SU-DHL-6 (cell line): ENCODE measurements around the gene EVI5.

Experiments
- EZH2phosphoT487 ChIP-seq: fragments of 200-600 bp; sonication (generic), shearing (Covaris generic); conservative IDR thresholded peaks from 2 replicates; pipeline ENCODE4 v1.6.1; 2018; ENCODE audit warnings: mild to moderate bottlenecking, antibody characterized with exemption, low read length, moderate library complexity, mixed read lengths
- TF ChIP-seq, protein P1 (sequence below): fragments of 200-600 bp; sonication (generic); IDR thresholded peaks from one replicate; pipeline ENCODE4 v1.5.1; 2017; ENCODE audit warnings: antibody characterized with exemption, mild to moderate bottlenecking, low read length, moderate library complexity; ENCODE audit not compliant: insufficient read depth, poor library complexity, severe bottlenecking

DNA sequence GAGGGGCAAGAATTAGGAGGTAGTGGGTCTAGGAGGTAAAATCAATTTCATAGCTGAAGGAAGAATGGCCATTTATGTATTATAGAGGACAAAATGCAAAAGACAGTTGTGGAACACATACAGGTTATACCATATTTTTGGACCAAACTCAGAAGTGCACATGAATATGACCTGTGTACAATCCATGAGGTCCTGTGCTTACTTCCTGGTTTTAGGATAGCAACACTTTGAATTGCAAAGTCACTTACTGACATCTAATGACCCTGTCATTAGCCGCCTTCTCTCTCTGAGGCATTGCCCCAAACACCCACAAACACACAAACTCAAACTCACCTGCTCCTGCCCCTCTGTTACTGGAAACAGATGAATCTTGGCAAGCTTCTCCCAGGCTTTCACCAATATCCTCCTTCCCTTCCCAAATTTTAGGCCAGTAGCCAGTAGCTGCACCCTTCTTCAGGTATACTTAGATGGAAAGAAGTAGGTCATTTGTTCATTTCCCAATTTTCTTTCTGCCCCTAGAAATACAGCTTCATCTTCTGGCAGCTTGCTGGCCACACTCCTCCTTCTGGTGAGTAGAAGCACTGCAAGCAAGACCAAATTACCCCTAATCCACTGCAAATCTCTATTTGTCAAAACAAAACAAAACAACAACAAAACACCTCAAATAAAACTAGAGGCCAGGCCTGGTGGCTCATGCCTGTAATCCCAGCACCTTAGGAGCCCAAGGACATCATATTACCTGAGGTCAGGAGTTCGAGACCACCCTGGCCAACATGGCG lies 33.3 kb upstream of the EVI5 start:
- TF ChIP-seq, protein P1, sequence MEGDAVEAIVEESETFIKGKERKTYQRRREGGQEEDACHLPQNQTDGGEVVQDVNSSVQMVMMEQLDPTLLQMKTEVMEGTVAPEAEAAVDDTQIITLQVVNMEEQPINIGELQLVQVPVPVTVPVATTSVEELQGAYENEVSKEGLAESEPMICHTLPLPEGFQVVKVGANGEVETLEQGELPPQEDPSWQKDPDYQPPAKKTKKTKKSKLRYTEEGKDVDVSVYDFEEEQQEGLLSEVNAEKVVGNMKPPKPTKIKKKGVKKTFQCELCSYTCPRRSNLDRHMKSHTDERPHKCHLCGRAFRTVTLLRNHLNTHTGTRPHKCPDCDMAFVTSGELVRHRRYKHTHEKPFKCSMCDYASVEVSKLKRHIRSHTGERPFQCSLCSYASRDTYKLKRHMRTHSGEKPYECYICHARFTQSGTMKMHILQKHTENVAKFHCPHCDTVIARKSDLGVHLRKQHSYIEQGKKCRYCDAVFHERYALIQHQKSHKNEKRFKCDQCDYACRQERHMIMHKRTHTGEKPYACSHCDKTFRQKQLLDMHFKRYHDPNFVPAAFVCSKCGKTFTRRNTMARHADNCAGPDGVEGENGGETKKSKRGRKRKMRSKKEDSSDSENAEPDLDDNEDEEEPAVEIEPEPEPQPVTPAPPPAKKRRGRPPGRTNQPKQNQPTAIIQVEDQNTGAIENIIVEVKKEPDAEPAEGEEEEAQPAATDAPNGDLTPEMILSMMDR: peak; percentile 78
- TF ChIP-seq EZH2phosphoT487: no peak
